GM12878 (cell line): ENCODE results near the gene CHAD. TPM values are rescaled to one million over a fixed set of nuclear protein-coding genes. Genes with fewer than 3 reads are reported as not detected.

Experiments
- ATAC-seq: fragments of 200-7000 bp; cut with Tn5 transposase; 3 replicates; pipeline ENCODE4 v1.9.1; 2020; ENCODE audit warnings: mild to moderate bottlenecking, moderate library complexity
- BruUV-seq: library from RNA; stranded (reverse); fragments of 400-500 nt; replicated peaks from 2 replicates; lab custom pipeline; 2021; lab: Mats Ljungman, UMichigan
- CTCF ChIA-PET: fragments of 300-600 bp; sonication (Branson Sonifier 250); formaldehyde crosslinking; extraction: SDS; loops from one replicate; lab custom pipeline; 2021; ENCODE audit warnings: inconsistent platforms; lab: Yijun Ruan, JAX
- POLR2A ChIA-PET: fragments of 350-600 bp; formaldehyde crosslinking; extraction: SDS; loops from one replicate; lab custom pipeline; 2021; ENCODE audit warnings: inconsistent platforms; lab: Charles Lee
- RAD21 ChIA-PET: fragments of 300-600 bp; sonication (Branson Sonifier 250); formaldehyde crosslinking; loops from one replicate; lab custom pipeline; 2023; ENCODE audit warnings: antibody characterized with exemption; ENCODE audit not compliant: unreplicated experiment; lab: Charles Lee
- SMC1A ChIA-PET: fragments of 300-600 bp; sonication (Branson Sonifier 250); formaldehyde crosslinking; loops from one replicate; lab custom pipeline; 2023; ENCODE audit not compliant: unreplicated experiment, uncharacterized antibody; lab: Charles Lee
- DNase-seq: peaks from one replicate; pipeline ENCODE4 v3.0.0-alpha.2; 2011; ENCODE audit warnings: low read depth, low spot score
- FAIRE-seq: peaks from 3 replicates; lab custom pipeline; 2011; peaks lifted over from hg19 to GRCh38; lab: Jason Lieb, UNC
- H2AFZ ChIP-seq: 2 replicates; pipeline ENCODE4 v1.6.0; 2011; ENCODE audit warnings: low read depth, low read length, control low read depth; ENCODE audit not compliant: control insufficient read depth
- H3K27ac ChIP-seq: 2 replicates; pipeline ENCODE4 v1.5.1; 2011; ENCODE audit warnings: control low read depth; ENCODE audit not compliant: control insufficient read depth, insufficient read depth
- H3K27me3 ChIP-seq, 2 experiments: replicated peaks in 1 of 2; 2 replicates each; pipeline versions ENCODE4 v1.6.0 to v1.6.1; 2011; ENCODE audit warnings: low read length in 1 of 2; ENCODE audit not compliant: control insufficient read depth in 2 of 2, insufficient read depth in 2 of 2
- H3K36me3 ChIP-seq, 2 experiments: 2 replicates each; pipeline ENCODE4 v1.5.1; 2011; ENCODE audit warnings: low read length in 1 of 2; ENCODE audit not compliant: control insufficient read depth in 2 of 2, insufficient read depth in 2 of 2
- H3K4me1 ChIP-seq: 2 replicates; pipeline ENCODE4 v1.6.1; 2011; ENCODE audit warnings: mild to moderate bottlenecking, low read length, moderate library complexity, mixed read lengths; ENCODE audit not compliant: control insufficient read depth, insufficient read depth
- H3K4me2 ChIP-seq: 2 replicates; pipeline ENCODE4 v1.6.0; 2011; ENCODE audit warnings: control low read depth; ENCODE audit not compliant: control insufficient read depth, insufficient read depth
- H3K4me3 ChIP-seq: fragments of 200-600 bp; sonication (generic); 2 replicates; pipeline ENCODE4 v1.5.1; 2016
- H3K79me2 ChIP-seq: 2 replicates; pipeline ENCODE4 v1.6.0; 2011; ENCODE audit warnings: low read length; ENCODE audit not compliant: control insufficient read depth, insufficient read depth
- H3K9ac ChIP-seq: 2 replicates; pipeline ENCODE4 v1.8.0; 2011; ENCODE audit warnings: low read length, control low read depth, mixed read lengths; ENCODE audit not compliant: control insufficient read depth, insufficient read depth
- H3K9me3 ChIP-seq: replicated peaks from 3 replicates; pipeline ENCODE4 v1.5.1; 2011; ENCODE audit warnings: mild to moderate bottlenecking, low read length; ENCODE audit not compliant: control insufficient read depth, insufficient read depth
- H4K20me1 ChIP-seq: 2 replicates; pipeline ENCODE4 v1.6.0; 2011; ENCODE audit not compliant: control insufficient read depth, insufficient read depth
- E4F1 ChIP-seq: fragments of 450-650 bp; IDR thresholded peaks from 2 replicates; pipeline ENCODE4 v1.6.1; 2018; ENCODE audit warnings: borderline replicate concordance, mild to moderate bottlenecking; ENCODE audit not compliant: partially characterized antibody
- SPI1 ChIP-seq: IDR thresholded peaks from 2 replicates; pipeline ENCODE4 v1.6.1; 2011; ENCODE audit warnings: low read depth, mild to moderate bottlenecking, low read length, moderate library complexity, borderline replicate concordance; ENCODE audit not compliant: insufficient read depth
- SREBF1 ChIP-seq: IDR thresholded peaks from 2 replicates; pipeline ENCODE4 v1.6.1; 2012; ENCODE audit warnings: mild to moderate bottlenecking, low read length
- SRF ChIP-seq, 2 experiments: IDR thresholded peaks; 2 replicates each; pipeline ENCODE4 v1.6.1; 2011; ENCODE audit warnings: low read depth in 2 of 2, low read length in 2 of 2, mild to moderate bottlenecking in 1 of 2, moderate library complexity in 1 of 2
- TARDBP ChIP-seq: IDR thresholded peaks from 2 replicates; pipeline ENCODE4 v1.6.1; 2016; ENCODE audit warnings: borderline replicate concordance
- WRNIP1 ChIP-seq: IDR thresholded peaks from 2 replicates; pipeline ENCODE4 v1.6.1; 2011; ENCODE audit warnings: low read depth, low read length, improper control_type of control experiment, borderline replicate concordance
- WGBS: methylation state at CpG from one replicate; pipeline ENCODE4 v1.1.6; 2016; ENCODE audit warnings: low lambda C conversion rate; ENCODE audit not compliant: insufficient replicate concordance, insufficient coverage; ENCODE audit errors: missing lambda C conversion rate; 5-methylcytosine and 5-hydroxymethylcytosine counted together
- in situ Hi-C: fragments of 300-500 bp; cut with MboI; formaldehyde crosslinking; loops from 9 replicates; pipeline ENCODE4 v1.14.3; 2018; ENCODE audit warnings: mixed read lengths
- intact Hi-C: fragments of 100-400 bp; cut with micrococcal nuclease; formaldehyde crosslinking; loops from one replicate; pipeline ENCODE4 v1.14.2; 2022; ENCODE audit not compliant: unreplicated experiment
- polyA plus RNA-seq, 11 experiments: library from polyadenylated mRNA; depleted of rRNA in 4 of 11; unstranded in 6 of 11; stranded (reverse) in 5 of 11; fragments of >200 nt; fragmentation: Nextera tagmentation in 4 of 11; fragmentation: Illumina TruSeq in 1 of 11; extraction: Ambion mirVana in 4 of 11; extraction: Trizol in 1 of 11; gene quantifications; 1 replicate in 1 of 11; 2 replicates in 10 of 11; pipeline versions ENCODE4 v1.2.1 to v1.2.3, GENCODE V29; 2011 to 2016; ENCODE audit warnings: inconsistent platforms in 2 of 11, missing spikeins in 2 of 11, low read depth in 1 of 11
- total RNA-seq, 4 experiments: library from RNA; depleted of rRNA in 3 of 4; stranded (reverse); fragments of >200 nt in 3 of 4; fragmentation: Illumina TruSeq in 1 of 4; extraction: Trizol in 1 of 4; gene quantifications; 2 replicates each; pipeline versions ENCODE4 v1.2.1 to v1.2.3, GENCODE V29; 2013 to 2021
- TF ChIP-seq, protein P1 (sequence below): IDR thresholded peaks from 2 replicates; pipeline ENCODE4 v1.6.1; 2012; ENCODE audit warnings: low read depth, low read length, improper control_type of control experiment

Gene CHAD
- total and polyA plus RNA-seq, 10 of the 15 experiments (the other 5 are each of a cell fraction or from before 2014, with no cell fraction given), result 0.06 TPM; not detected in 9

- TF ChIP-seq SRF (IDR thresholded peaks at IDR 0.05; ENCODE audit: low read depth in 2 of 2, low read length in 2 of 2) (no peak), SPI1 (no peak), SREBF1 (no peak), TARDBP (no peak)
- TF ChIP-seq, protein P1, sequence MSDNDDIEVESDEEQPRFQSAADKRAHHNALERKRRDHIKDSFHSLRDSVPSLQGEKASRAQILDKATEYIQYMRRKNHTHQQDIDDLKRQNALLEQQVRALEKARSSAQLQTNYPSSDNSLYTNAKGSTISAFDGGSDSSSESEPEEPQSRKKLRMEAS, result no peak
Measured at GRCh38 chr17:50448643-50449042, 20.0 kb downstream of the CHAD start (continued).

DNA sequence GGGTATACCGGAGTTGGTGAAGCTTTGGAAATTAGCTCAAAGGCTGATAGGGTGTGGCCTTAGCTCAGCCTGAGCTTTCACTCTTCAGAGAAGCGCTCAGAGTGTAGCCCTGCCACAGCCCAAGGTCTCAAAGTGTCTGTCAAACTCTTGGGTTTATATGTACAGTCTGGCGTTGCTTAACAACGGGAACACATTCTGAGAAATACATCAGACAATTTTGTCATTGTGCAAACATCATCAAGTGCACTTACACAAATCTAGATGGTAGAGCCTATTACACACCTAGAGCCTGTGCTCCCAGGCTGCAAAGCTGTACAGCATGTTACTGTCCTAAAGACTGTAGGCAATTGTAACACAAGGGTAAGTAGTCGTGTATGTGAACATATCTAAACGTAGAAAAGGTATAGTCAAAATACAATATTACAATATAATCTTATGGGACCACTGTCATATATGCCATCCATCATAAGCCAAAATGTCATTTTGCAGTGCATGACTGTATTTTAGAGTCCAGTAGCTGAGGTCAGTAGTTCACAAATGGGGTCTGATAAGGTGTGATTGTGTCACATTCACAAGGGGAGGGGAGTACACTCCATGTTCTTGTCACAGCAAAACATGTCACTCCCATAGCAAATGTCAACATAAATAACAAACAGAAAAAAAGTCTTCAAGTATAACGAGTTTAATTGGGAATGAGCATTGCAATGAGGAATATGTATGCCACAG is 20.6 kb downstream of the CHAD start:
- H2AFZ ChIP-seq, result no peak overlapping the region
- FAIRE-seq, result no peak
- POLR2A ChIA-PET, result no interaction called here
- H3K4me1 ChIP-seq, result peaks cover 11% of the 10 kb centered on the region
- no peaks in the 10 kb centered on the region for H3K79me2 ChIP-seq
- ATAC-seq, result no peak
- TF ChIP-seq WRNIP1, result no peak
- no peak for TF ChIP-seq E4F1
- WGBS, result 81% methylated on average over 7 of the region's 7 CpGs
- intact Hi-C loops, result no loop called here
- SMC1A ChIA-PET, result no interaction called here
- BruUV-seq, result no TSS peak
- no peak for DNase-seq
- no peak overlapping the region for H3K27ac ChIP-seq
- no peak overlapping the region for H3K4me2 ChIP-seq
- CTCF ChIA-PET, result no interaction called here
- no peaks in the 10 kb centered on the region for H3K9me3 ChIP-seq
- H4K20me1 ChIP-seq, result no peaks in the 10 kb centered on the region
- H3K27me3 ChIP-seq, result no peaks in the 10 kb centered on the region
- no peak overlapping the region for H3K9ac ChIP-seq
- H3K36me3 ChIP-seq, result no peaks in the 10 kb centered on the region
- RAD21 ChIA-PET, result interaction anchor here (0.5 kb wide), 1 partner anchor 226 kb away, joined by 3 read pairs; no protein-coding TSS in a partner anchor
- in situ Hi-C loops, result no loop called here
- no peak overlapping the region for H3K4me3 ChIP-seq
